ENCODE measurements around the gene GNB1L.

GRCh38 chr22:19891317-19892256, 36.9 kb upstream of the GNB1L start:
- peak; percentile 7; the same call in 1 of the 2 replicates for TF ChIP-seq POLR2AphosphoS5 (IDR thresholded peaks at IDR 0.05; ENCODE audit: low read depth, low read length)
- TF ChIP-seq, protein P1, sequence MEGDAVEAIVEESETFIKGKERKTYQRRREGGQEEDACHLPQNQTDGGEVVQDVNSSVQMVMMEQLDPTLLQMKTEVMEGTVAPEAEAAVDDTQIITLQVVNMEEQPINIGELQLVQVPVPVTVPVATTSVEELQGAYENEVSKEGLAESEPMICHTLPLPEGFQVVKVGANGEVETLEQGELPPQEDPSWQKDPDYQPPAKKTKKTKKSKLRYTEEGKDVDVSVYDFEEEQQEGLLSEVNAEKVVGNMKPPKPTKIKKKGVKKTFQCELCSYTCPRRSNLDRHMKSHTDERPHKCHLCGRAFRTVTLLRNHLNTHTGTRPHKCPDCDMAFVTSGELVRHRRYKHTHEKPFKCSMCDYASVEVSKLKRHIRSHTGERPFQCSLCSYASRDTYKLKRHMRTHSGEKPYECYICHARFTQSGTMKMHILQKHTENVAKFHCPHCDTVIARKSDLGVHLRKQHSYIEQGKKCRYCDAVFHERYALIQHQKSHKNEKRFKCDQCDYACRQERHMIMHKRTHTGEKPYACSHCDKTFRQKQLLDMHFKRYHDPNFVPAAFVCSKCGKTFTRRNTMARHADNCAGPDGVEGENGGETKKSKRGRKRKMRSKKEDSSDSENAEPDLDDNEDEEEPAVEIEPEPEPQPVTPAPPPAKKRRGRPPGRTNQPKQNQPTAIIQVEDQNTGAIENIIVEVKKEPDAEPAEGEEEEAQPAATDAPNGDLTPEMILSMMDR (IDR thresholded peaks at IDR 0.05): no peak

All from Panc1 (cell line).